Astrocyte of the spinal cord (primary cell): ENCODE results near the gene WDR87.

ENCODE experiments used
- DNase-seq: peaks from one replicate; pipeline ENCODE4 v3.0.0; 2011; ENCODE audit warnings: low read depth, low spot score
- H3K4me3 ChIP-seq: 2 replicates; pipeline ENCODE4 v1.5.1; 2011; ENCODE audit warnings: low read depth, mild to moderate bottlenecking, low read length, moderate library complexity
- CTCF ChIP-seq: IDR thresholded peaks from 2 replicates; pipeline ENCODE4 v1.5.1; 2012; ENCODE audit warnings: low read depth, mild to moderate bottlenecking, low read length, inconsistent platforms
- in situ Hi-C: cut with HindIII; loops from 2 replicates; pipeline ENCODE4 v1.10.0; 2017; ENCODE audit warnings: low sequenced_read_pairs

WDR87 gene

GRCh38 chr19:37950471-37951175 lies 44.2 kb upstream of the WDR87 start:
- H3K4me3 ChIP-seq: no peak overlapping the region
- in situ Hi-C loops: no loop called here
- no peak for DNase-seq
- TF ChIP-seq CTCF: no peak

- TF ChIP-seq CTCF: no peak
- H3K4me3 ChIP-seq: no peak overlapping the region
- no peak for DNase-seq
- in situ Hi-C loops: no loop called here
Observed at GRCh38 chr19:37948362-37948761, 42.0 kb upstream of the WDR87 start.

- H3K4me3 ChIP-seq: no peak overlapping the region
- TF ChIP-seq CTCF: no peak
- no peak for DNase-seq
- in situ Hi-C loops: no loop called here
Observed at GRCh38 chr19:37947778-37948177, 41.4 kb upstream of the WDR87 start.

DNA sequence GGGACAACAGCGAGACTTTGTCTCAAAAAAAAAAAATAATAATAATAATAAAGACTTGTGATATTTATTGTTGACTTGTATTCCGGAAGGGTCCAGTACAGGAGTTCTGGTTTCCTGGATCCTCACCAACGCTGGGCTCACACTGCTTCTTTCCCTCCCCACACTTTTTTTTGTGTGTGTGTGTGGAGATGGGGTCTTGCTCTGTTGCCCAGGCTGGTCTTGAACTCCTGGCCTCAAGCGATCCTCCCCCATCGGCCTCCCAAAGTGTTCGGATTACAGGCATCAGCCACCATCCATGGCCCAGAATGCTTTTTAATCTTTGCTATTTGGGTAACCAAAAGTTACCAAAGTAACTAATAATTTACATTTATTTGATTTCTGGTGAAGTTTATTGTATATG lies 39.7 kb upstream of the WDR87 start:
- DNase-seq: no peak
- no peak for TF ChIP-seq CTCF
- in situ Hi-C loops: no loop called here
- H3K4me3 ChIP-seq: no peak overlapping the region

- TF ChIP-seq CTCF: no peak
- DNase-seq: no peak
- no peak overlapping the region for H3K4me3 ChIP-seq
- in situ Hi-C loops: no loop called here
Observed at GRCh38 chr19:37943480-37943879, 37.1 kb upstream of the WDR87 start.

DNA sequence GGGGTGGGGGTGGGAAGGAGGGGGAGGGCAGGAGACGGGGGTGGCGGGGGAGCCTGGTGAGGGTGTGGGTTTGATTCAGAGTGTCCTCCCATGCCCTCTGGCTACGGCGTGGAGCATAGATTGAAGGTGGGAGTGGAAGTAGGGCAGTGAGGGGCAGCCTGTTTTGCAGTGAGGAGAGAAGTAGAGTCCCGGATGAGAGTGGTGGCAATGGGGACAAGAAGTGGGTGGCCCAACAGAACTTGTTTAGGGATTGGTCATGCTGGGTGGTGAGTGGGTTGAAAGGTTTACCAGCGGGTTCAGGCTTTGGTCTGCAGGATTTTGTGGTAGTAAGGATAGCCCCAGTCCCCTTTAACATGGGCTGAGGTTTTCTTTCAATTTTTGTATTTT lies 36.1 kb upstream of the WDR87 start:
- no peak for DNase-seq
- no peak for TF ChIP-seq CTCF
- in situ Hi-C loops: no loop called here
- no peak overlapping the region for H3K4me3 ChIP-seq
